GM13976 (cell line): Measurements from ENCODE around the gene PRKAR2A.
A peak's percentile ranks its signal among the peaks of the same experiment; 100 is the strongest.

Experiments
- DNase-seq: peaks from one replicate; pipeline ENCODE4 v3.0.0; 2012; ENCODE audit warnings: low spot score
- in situ Hi-C: fragments of 300-500 bp; cut with MboI; formaldehyde crosslinking; loops from one replicate; pipeline ENCODE4 v1.12.0; 2022; ENCODE audit warnings: low sequenced_read_pairs, mixed read lengths, inconsistent platforms; ENCODE audit not compliant: unreplicated experiment
- TF ChIP-seq, protein P1 (sequence below): IDR thresholded peaks from 2 replicates; pipeline ENCODE4 v1.5.1; 2012; ENCODE audit warnings: borderline replicate concordance, mild to moderate bottlenecking; ENCODE audit not compliant: insufficient read depth; ENCODE audit errors: extremely low read depth, missing control alignments, control extremely low read depth

Gene PRKAR2A

DNA sequence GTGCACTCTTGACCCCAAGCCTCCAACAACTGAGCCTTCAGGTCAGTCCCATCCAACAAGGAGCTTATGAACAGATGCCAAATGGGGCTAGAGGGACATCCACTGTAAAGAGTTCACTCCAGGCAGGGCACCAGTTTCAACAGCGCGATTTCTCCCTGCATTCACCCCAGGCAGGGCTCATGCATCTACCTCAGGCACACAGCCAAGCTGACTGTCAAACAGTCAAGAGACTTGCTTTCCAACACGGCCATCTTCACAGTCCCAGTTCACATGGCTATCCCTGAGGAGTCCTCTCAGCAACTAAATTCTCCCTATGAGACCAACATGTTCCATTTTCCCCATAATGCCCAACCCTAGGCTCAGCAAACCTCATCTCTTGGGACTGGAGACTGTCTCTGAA, 33.3 kb upstream of the PRKAR2A start:
- in situ Hi-C loops: no loop called here
- no peak for DNase-seq
- TF ChIP-seq, protein P1, sequence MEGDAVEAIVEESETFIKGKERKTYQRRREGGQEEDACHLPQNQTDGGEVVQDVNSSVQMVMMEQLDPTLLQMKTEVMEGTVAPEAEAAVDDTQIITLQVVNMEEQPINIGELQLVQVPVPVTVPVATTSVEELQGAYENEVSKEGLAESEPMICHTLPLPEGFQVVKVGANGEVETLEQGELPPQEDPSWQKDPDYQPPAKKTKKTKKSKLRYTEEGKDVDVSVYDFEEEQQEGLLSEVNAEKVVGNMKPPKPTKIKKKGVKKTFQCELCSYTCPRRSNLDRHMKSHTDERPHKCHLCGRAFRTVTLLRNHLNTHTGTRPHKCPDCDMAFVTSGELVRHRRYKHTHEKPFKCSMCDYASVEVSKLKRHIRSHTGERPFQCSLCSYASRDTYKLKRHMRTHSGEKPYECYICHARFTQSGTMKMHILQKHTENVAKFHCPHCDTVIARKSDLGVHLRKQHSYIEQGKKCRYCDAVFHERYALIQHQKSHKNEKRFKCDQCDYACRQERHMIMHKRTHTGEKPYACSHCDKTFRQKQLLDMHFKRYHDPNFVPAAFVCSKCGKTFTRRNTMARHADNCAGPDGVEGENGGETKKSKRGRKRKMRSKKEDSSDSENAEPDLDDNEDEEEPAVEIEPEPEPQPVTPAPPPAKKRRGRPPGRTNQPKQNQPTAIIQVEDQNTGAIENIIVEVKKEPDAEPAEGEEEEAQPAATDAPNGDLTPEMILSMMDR: no peak

DNA sequence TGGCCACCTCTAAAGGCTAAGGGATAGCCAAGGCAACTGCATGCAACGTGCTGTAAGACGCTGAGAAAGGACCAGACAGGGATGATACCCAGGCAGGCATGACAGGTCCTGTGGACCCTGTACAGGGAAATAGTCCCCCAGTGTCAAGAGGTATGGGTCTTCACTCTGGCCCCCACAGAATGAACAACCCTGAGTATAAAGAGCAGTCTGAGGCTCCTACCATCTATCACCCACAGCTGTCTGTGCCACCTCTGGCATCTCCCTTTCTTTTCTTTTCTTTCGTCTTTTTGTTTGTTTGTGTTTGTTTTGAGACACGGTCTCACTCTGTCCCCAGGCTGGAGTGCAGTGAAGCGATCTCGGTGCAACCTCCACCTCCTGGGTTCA, 32.3 kb upstream of the PRKAR2A start:
- TF ChIP-seq, protein P1: no peak
- in situ Hi-C loops: no loop called here
- no peak for DNase-seq

DNA sequence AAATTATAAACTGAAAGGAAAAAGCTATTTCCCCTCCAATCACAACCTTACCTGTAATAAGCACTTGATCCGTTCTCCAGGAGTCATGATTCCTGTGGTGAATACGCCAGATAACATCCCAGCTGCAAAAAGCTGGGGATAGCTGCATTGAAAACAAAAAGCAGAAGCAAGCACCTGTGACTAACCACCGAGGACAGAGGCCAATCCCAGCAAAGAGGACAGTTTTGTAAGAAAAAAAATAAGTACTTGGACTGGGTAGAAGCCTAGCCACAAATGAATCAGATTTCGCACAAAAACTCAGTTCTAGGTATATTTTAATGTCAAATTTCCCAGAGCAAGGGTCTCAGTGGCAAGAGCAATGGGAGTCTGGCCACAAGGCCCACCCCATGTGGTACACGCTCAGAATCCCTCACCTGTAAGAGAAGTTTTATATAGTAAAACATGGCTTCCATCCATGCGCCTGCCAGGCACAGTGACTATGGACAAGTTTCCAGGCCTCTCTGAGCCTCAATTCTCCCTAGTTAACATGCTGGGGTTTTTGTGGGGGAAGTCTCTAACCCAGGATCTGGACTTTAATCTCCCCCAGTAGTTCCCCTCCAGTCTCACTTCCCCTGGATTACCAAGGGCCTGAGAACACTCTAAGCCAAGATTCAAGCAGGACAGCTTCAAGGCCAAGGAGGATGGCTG, 31.8 kb upstream of the PRKAR2A start:
- in situ Hi-C loops: no loop called here
- TF ChIP-seq, protein P1: no peak
- peak; percentile 49 for DNase-seq

DNA sequence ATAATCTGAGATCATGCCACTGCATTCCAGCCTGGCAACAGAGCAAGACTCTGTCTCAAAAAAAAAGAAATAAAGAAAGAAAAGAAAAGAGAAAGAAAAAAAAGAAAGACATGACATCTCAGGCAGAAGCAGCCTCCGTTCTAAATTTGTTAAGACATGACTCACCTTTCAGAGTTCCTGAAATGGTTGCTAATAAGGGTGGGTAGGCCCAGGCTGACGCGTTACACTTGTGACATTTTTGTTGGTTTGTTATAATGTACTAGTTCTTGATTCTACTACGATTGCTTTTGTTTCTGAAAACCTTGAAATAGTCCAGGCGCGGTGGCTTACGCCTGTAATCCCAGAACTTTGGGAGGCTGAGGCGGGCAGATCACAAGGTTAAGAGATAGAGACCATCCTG, 30.0 kb upstream of the PRKAR2A start:
- in situ Hi-C loops: no loop called here
- TF ChIP-seq, protein P1: no peak
- no peak for DNase-seq

DNA sequence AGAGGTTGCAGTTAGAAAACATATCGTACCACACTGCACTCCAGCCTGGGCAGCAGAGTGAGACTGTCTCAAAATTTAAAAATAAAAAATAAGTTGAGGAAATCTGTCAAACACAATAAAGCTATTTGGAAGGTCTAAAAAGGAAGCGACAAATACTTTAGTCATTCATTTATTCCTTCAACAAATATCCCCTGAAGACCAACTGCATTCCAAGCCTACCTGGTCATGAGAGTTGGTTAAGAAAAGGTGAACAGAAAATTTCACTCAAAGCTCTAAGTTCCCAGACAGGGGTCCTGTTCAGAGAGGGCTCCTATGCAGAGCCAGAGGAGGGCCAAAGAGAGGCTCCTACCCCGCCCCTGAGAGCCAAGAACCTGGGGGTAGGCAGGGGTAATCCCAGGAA, 15.4 kb upstream of the PRKAR2A start:
- in situ Hi-C loops: no loop called here
- TF ChIP-seq, protein P1: no peak
- no peak for DNase-seq

- DNase-seq: no peak
- TF ChIP-seq, protein P1: no peak
Measured at GRCh38 chr3:48859206-48859605, 11.5 kb upstream of the PRKAR2A start.

More at GRCh38 chr3:48859206-48859605, 11.5 kb upstream of the PRKAR2A start:
- in situ Hi-C loops: no loop called here
